Liver (tissue), 9 donors: ENCODE results near the gene CLINT1. TPM values are rescaled to one million over a fixed set of nuclear protein-coding genes. Genes with fewer than 3 reads are reported as not detected.

Experiments used
- DNase-seq: peaks from one replicate; pipeline ENCODE4 v3.0.0-alpha.2; 2017; ENCODE audit warnings: low spot score
- H3K27ac ChIP-seq, 2 donors: one replicate each; pipeline ENCODE4 v1.7.0; 2013; ENCODE audit warnings: inconsistent platforms in 2 of 2, low read length in 2 of 2, control low read depth in 1 of 2, low read depth in 1 of 2, mild to moderate bottlenecking in 1 of 2
- H3K27me3 ChIP-seq, 4 donors: one replicate each; pipeline versions ENCODE4 v1.6.1 to v1.7.0; 2013; ENCODE audit warnings: low read length in 3 of 4, inconsistent platforms in 1 of 4, mild to moderate bottlenecking in 1 of 4, moderate library complexity in 1 of 4; ENCODE audit not compliant: control insufficient read depth in 4 of 4, insufficient read depth in 4 of 4
- H3K36me3 ChIP-seq, 4 donors: one replicate each; pipeline versions ENCODE4 v1.6.1 to v1.7.0; 2013; ENCODE audit warnings: low read length in 3 of 4, mild to moderate bottlenecking in 3 of 4, low read depth in 1 of 4, moderate library complexity in 1 of 4; ENCODE audit not compliant: control insufficient read depth in 4 of 4, insufficient read depth in 3 of 4
- H3K4me1 ChIP-seq, 4 donors: one replicate each; pipeline versions ENCODE4 v1.6.1 to v1.7.0; 2013; ENCODE audit warnings: low read length in 3 of 4, mild to moderate bottlenecking in 3 of 4, moderate library complexity in 1 of 4; ENCODE audit not compliant: control insufficient read depth in 4 of 4, insufficient read depth in 4 of 4
- H3K4me3 ChIP-seq, 3 donors: one replicate each; pipeline versions ENCODE4 v1.6.1 to v1.7.0; 2013; ENCODE audit warnings: low read length in 3 of 3, control low read depth in 1 of 3, low read depth in 1 of 3, mild to moderate bottlenecking in 1 of 3
- H3K9ac ChIP-seq, 2 donors: one replicate each; pipeline ENCODE4 v1.7.0; 2013; ENCODE audit warnings: low read length in 2 of 2, mild to moderate bottlenecking in 2 of 2, moderate library complexity in 2 of 2, control low read depth in 1 of 2, low read depth in 1 of 2
- H3K9me3 ChIP-seq, 4 donors: one replicate each; pipeline versions ENCODE4 v1.6.1 to v1.7.0; 2013; ENCODE audit warnings: low read length in 3 of 4; ENCODE audit not compliant: control insufficient read depth in 4 of 4
- EGR1 ChIP-seq, 2 donors: IDR thresholded peaks; 2 replicates each; pipeline ENCODE4 v1.6.1; 2016 to 2018; ENCODE audit warnings: antibody characterized with exemption in 2 of 2, low read depth in 2 of 2
- FOXA1 ChIP-seq: IDR thresholded peaks from 2 replicates; pipeline ENCODE4 v1.6.1; 2016; ENCODE audit warnings: antibody characterized with exemption
- FOXA2 ChIP-seq: IDR thresholded peaks from 2 replicates; pipeline ENCODE4 v1.6.1; 2016; ENCODE audit warnings: antibody characterized with exemption
- HNF4A ChIP-seq, 2 donors: conservative IDR thresholded peaks; 2 replicates each; pipeline ENCODE4 v1.6.1; 2016; ENCODE audit warnings: antibody characterized with exemption in 2 of 2, mild to moderate bottlenecking in 2 of 2
- HNF4G ChIP-seq: IDR thresholded peaks from 2 replicates; pipeline ENCODE4 v1.6.1; 2016; ENCODE audit warnings: antibody characterized with exemption
- JUND ChIP-seq, 2 donors: IDR thresholded peaks; 2 replicates each; pipeline ENCODE4 v1.6.1; 2016; ENCODE audit warnings: antibody characterized with exemption in 2 of 2
- NR2F2 ChIP-seq: IDR thresholded peaks from 2 replicates; pipeline ENCODE4 v1.6.1; 2016; ENCODE audit warnings: antibody characterized with exemption
- RAD21 ChIP-seq, 2 donors: IDR thresholded peaks; 2 replicates each; pipeline ENCODE4 v1.6.1; 2016; ENCODE audit warnings: antibody characterized with exemption in 2 of 2, mild to moderate bottlenecking in 2 of 2
- RXRA ChIP-seq, 2 donors: IDR thresholded peaks; 2 replicates each; pipeline ENCODE4 v1.6.1; 2017 to 2018; ENCODE audit warnings: antibody characterized with exemption in 2 of 2, mild to moderate bottlenecking in 1 of 2
- SP1 ChIP-seq: IDR thresholded peaks from 2 replicates; pipeline ENCODE4 v1.6.1; 2018; ENCODE audit warnings: antibody characterized with exemption, mild to moderate bottlenecking
- YY1 ChIP-seq: IDR thresholded peaks from 2 replicates; pipeline ENCODE4 v1.6.1; 2016; ENCODE audit warnings: antibody characterized with exemption, mild to moderate bottlenecking
- WGBS: extraction: QIAGEN DNeasy Blood & Tissue Kit; methylation state at CpG from one replicate; pipeline ENCODE4 v1.1.7; 2013; 5-methylcytosine and 5-hydroxymethylcytosine counted together
- polyA plus RNA-seq, 2 donors: library from polyadenylated mRNA; stranded (reverse) in 1 of 2; unstranded in 1 of 2; fragments of 200-250 nt in 1 of 2; fragments of >200 nt in 1 of 2; fragmentation: Nextera tagmentation in 1 of 2; extraction: Ambion mirVana in 1 of 2; gene quantifications; one replicate each; pipeline versions ENCODE4 v1.2.1 to v1.2.3, GENCODE V29; 2013 to 2015
- total RNA-seq, 2 donors: library from RNA; depleted of rRNA; stranded (reverse); fragments of >200 nt; gene quantifications; one replicate each; pipeline ENCODE4 v1.2.3, GENCODE V29; 2014
- TF ChIP-seq, protein P1 (sequence below): IDR thresholded peaks from 2 replicates; pipeline ENCODE4 v1.6.1; 2016; ENCODE audit warnings: antibody characterized with exemption
- TF ChIP-seq, protein P2 (sequence below): IDR thresholded peaks from 2 replicates; pipeline ENCODE4 v1.6.1; 2016; ENCODE audit warnings: antibody characterized with exemption
- TF ChIP-seq, protein P3 (sequence below): IDR thresholded peaks from 2 replicates; pipeline ENCODE4 v1.6.1; 2016; ENCODE audit warnings: antibody characterized with exemption
- TF ChIP-seq, protein P4 (sequence below): fragments of 150-350 bp; IDR thresholded peaks from 2 replicates; pipeline ENCODE4 v1.5.1; 2017; ENCODE audit warnings: improper control_type of control experiment, low read depth, low read length; ENCODE audit not compliant: missing input control
- TF ChIP-seq, protein P5 (sequence below): IDR thresholded peaks from 2 replicates; pipeline ENCODE4 v1.6.1; 2016; ENCODE audit warnings: antibody characterized with exemption, mild to moderate bottlenecking
- donor health status: healthy.
- donor health status: healthy.
- donor health status: healthy.
- donor health status: healthy.
- donor health status: healthy.

Gene CLINT1
- total and polyA plus RNA-seq, 4 donors: 34.8 to 115 (median 68.3) TPM

DNA sequence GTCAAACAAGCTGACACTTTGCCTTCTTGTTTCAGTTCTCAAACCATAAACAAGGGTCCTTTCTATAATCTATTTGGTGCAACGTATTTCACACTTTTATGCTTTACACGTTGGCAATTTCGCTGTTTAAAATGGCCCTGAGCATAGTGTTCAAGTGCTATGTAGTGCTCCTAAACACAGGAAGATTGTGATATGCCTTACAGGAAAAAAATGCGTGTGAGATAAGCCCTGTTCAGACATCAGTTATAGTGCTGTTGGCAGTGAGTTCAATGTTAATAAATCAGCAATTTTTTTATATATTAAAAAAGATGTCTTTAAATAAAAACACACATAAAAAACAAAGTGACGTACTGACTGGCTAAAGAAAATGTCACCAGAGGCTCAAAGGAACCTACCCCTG lies 23.9 kb downstream of the CLINT1 start:
- H3K4me1 ChIP-seq: peaks cover 10 to 50% (median 25%) of the 10 kb centered on the region in 4 donors

DNA sequence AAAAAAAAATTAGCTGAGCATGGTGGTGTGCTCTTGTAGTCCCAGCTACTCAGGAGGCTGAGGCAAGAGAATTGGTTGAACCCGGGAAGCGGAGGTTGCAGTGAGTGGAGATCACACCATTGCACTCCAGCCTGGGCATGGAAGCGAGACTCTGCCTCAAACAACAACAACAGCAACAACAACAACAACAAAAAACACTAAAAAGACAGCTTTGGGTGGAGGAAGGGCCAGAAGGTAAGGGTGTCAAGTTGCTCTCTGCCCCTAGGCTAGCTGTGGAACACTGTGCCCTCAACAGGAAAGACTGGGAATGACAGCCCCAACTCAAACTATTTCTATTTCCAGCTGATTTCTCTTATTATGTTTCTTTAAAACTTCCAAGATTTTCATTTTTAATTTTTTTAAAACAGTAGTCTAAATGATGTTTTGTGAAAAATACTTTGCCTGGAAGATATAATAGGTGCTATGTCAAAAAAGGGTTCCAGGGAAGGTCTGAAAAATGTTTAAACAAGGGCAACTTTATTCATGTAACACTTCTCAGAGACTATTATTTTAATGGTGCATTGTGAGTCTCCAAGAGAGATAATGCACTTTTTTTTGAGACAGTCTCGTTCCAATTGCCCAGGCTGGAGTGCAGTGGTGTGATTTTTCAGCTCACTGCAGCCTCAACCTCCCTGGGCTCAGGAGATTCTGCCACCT lies 29.9 kb downstream of the CLINT1 start:
- 96% methylated on average over 4 of the region's 4 CpGs for WGBS
- Histone ChIP-seq H3K4me3 (no peak overlapping the region), H3K27me3 (no peaks in the 10 kb centered on the region), H3K27ac (no peak overlapping the region), H3K9me3 (no peaks in the 10 kb centered on the region), H3K4me1 (peaks cover 4 to 40% (median 19%) of the 10 kb centered on the region in 4 donors), H3K9ac (no peak overlapping the region), H3K36me3 (peaks cover 0 to 2% (median 0%) of the 10 kb centered on the region in 4 donors)
- DNase-seq: no peak
- TF ChIP-seq, protein P1, sequence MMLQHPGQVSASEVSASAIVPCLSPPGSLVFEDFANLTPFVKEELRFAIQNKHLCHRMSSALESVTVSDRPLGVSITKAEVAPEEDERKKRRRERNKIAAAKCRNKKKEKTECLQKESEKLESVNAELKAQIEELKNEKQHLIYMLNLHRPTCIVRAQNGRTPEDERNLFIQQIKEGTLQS: no peak
- TF ChIP-seq, protein P2, sequence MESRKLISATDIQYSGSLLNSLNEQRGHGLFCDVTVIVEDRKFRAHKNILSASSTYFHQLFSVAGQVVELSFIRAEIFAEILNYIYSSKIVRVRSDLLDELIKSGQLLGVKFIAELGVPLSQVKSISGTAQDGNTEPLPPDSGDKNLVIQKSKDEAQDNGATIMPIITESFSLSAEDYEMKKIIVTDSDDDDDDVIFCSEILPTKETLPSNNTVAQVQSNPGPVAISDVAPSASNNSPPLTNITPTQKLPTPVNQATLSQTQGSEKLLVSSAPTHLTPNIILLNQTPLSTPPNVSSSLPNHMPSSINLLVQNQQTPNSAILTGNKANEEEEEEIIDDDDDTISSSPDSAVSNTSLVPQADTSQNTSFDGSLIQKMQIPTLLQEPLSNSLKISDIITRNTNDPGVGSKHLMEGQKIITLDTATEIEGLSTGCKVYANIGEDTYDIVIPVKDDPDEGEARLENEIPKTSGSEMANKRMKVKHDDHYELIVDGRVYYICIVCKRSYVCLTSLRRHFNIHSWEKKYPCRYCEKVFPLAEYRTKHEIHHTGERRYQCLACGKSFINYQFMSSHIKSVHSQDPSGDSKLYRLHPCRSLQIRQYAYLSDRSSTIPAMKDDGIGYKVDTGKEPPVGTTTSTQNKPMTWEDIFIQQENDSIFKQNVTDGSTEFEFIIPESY: no peak
- TF ChIP-seq RAD21 (IDR thresholded peaks at IDR 0.05): peak; percentile 17 to 51
- TF ChIP-seq HNF4A (conservative IDR thresholded peaks at IDR 0.05): peak in 1 of 2 donors; percentile 10
- TF ChIP-seq, protein P3, sequence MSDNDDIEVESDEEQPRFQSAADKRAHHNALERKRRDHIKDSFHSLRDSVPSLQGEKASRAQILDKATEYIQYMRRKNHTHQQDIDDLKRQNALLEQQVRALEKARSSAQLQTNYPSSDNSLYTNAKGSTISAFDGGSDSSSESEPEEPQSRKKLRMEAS: no peak
- no peak for TF ChIP-seq YY1
- no peak for TF ChIP-seq EGR1 (IDR thresholded peaks at IDR 0.05; ENCODE audit: low read depth in 2 of 2)
- no peak for TF ChIP-seq HNF4G
- TF ChIP-seq JUND (IDR thresholded peaks at IDR 0.05): no peak
- no peak for TF ChIP-seq SP1
- TF ChIP-seq, protein P4, sequence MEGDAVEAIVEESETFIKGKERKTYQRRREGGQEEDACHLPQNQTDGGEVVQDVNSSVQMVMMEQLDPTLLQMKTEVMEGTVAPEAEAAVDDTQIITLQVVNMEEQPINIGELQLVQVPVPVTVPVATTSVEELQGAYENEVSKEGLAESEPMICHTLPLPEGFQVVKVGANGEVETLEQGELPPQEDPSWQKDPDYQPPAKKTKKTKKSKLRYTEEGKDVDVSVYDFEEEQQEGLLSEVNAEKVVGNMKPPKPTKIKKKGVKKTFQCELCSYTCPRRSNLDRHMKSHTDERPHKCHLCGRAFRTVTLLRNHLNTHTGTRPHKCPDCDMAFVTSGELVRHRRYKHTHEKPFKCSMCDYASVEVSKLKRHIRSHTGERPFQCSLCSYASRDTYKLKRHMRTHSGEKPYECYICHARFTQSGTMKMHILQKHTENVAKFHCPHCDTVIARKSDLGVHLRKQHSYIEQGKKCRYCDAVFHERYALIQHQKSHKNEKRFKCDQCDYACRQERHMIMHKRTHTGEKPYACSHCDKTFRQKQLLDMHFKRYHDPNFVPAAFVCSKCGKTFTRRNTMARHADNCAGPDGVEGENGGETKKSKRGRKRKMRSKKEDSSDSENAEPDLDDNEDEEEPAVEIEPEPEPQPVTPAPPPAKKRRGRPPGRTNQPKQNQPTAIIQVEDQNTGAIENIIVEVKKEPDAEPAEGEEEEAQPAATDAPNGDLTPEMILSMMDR: peak; percentile 41

More for the DNA sequence above, 23.9 kb downstream of the CLINT1 start:
- DNase-seq: no peak
- TF ChIP-seq HNF4G (no peak), SP1 (no peak), FOXA2 (no peak), FOXA1 (no peak), EGR1 (IDR thresholded peaks at IDR 0.05; ENCODE audit: low read depth in 2 of 2) (no peak), HNF4A (conservative IDR thresholded peaks at IDR 0.05) (no peak), YY1 (no peak), NR2F2 (no peak), RXRA (IDR thresholded peaks at IDR 0.05) (no peak), RAD21 (IDR thresholded peaks at IDR 0.05) (no peak)
- TF ChIP-seq, protein P5, sequence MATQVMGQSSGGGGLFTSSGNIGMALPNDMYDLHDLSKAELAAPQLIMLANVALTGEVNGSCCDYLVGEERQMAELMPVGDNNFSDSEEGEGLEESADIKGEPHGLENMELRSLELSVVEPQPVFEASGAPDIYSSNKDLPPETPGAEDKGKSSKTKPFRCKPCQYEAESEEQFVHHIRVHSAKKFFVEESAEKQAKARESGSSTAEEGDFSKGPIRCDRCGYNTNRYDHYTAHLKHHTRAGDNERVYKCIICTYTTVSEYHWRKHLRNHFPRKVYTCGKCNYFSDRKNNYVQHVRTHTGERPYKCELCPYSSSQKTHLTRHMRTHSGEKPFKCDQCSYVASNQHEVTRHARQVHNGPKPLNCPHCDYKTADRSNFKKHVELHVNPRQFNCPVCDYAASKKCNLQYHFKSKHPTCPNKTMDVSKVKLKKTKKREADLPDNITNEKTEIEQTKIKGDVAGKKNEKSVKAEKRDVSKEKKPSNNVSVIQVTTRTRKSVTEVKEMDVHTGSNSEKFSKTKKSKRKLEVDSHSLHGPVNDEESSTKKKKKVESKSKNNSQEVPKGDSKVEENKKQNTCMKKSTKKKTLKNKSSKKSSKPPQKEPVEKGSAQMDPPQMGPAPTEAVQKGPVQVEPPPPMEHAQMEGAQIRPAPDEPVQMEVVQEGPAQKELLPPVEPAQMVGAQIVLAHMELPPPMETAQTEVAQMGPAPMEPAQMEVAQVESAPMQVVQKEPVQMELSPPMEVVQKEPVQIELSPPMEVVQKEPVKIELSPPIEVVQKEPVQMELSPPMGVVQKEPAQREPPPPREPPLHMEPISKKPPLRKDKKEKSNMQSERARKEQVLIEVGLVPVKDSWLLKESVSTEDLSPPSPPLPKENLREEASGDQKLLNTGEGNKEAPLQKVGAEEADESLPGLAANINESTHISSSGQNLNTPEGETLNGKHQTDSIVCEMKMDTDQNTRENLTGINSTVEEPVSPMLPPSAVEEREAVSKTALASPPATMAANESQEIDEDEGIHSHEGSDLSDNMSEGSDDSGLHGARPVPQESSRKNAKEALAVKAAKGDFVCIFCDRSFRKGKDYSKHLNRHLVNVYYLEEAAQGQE: no peak
- TF ChIP-seq, protein P1: no peak
- TF ChIP-seq, protein P4: no peak
- WGBS: 68% methylated on average over 5 of the region's 5 CpGs
- H3K4me3 ChIP-seq: no peak overlapping the region
- no peak overlapping the region for H3K9ac ChIP-seq
- no peaks in the 10 kb centered on the region for H3K27me3 ChIP-seq
- H3K36me3 ChIP-seq: no peaks in the 10 kb centered on the region
- H3K9me3 ChIP-seq: no peaks in the 10 kb centered on the region
- no peak overlapping the region for H3K27ac ChIP-seq
